Psoas muscle (tissue), 8 donors: Measurements from ENCODE around the gene JKAMP. TPM values are rescaled to one million over a fixed set of nuclear protein-coding genes. Genes with fewer than 3 reads are reported as not detected.

Experiments used
- ATAC-seq, 4 donors: fragments of 200-7000 bp; cut with Tn5 transposase; one replicate each; pipeline ENCODE4 v1.9.1; 2020; ENCODE audit warnings: moderate library complexity in 3 of 4, mild to moderate bottlenecking in 2 of 4
- DNase-seq, 2 donors: peaks; one replicate each; pipeline ENCODE4 v3.0.0-alpha.2; 2020
- H3K27ac ChIP-seq: fragments of 200-600 bp; one replicate; pipeline ENCODE4 v1.8.0; 2022
- H3K27me3 ChIP-seq, 3 donors: fragments of 200-600 bp in 1 of 3; one replicate each; pipeline versions ENCODE4 v1.6.1 to v1.8.0; 2013 to 2022; ENCODE audit warnings: low read length in 2 of 3, mild to moderate bottlenecking in 2 of 3, moderate library complexity in 1 of 3; ENCODE audit not compliant: insufficient read depth in 3 of 3
- H3K36me3 ChIP-seq, 2 donors: fragments of 200-600 bp in 1 of 2; one replicate each; pipeline versions ENCODE4 v1.6.1 to v1.8.0; 2013 to 2022; ENCODE audit warnings: low read depth in 1 of 2, mild to moderate bottlenecking in 1 of 2, moderate library complexity in 1 of 2; ENCODE audit not compliant: insufficient read depth in 1 of 2
- H3K4me1 ChIP-seq: fragments of 200-600 bp; one replicate; pipeline ENCODE4 v1.8.0; 2022
- H3K4me3 ChIP-seq: fragments of 200-600 bp; one replicate; pipeline ENCODE4 v1.8.0; 2022; ENCODE audit warnings: mild to moderate bottlenecking
- H3K9me3 ChIP-seq: fragments of 200-600 bp; one replicate; pipeline ENCODE4 v1.8.0; 2022
- CTCF ChIP-seq: fragments of 200-600 bp; IDR thresholded peaks from one replicate; pipeline ENCODE4 v1.8.0; 2022; ENCODE audit warnings: antibody characterized with exemption
- WGBS, 3 donors: extraction: QIAGEN DNeasy Blood & Tissue Kit; methylation state at CpG; one replicate each; pipeline versions ENCODE4 v1.1.6 to v1.1.7; 2013; 5-methylcytosine and 5-hydroxymethylcytosine counted together
- intact Hi-C, 2 donors: fragments of 100-400 bp; cut with DNase I; formaldehyde crosslinking; loops; one replicate each; pipeline versions ENCODE4 v1.11.0 to v1.14.2; 2022
- polyA plus RNA-seq, 3 donors: library from polyadenylated mRNA; stranded (reverse); fragments of 200-250 nt; gene quantifications; one replicate each; pipeline ENCODE4 v1.2.3, GENCODE V29; 2013
- total RNA-seq, 4 donors: library from RNA; stranded (reverse); fragmentation: NEBNext Ultra II Directional in 2 of 4; extraction: Animal tissue kit (Norgen Biotek cat#: 25700) in 2 of 4; gene quantifications; one replicate each; pipeline versions ENCODE4 v1.2.1 to v1.2.4, GENCODE V29; 2021 to 2023
- donor health status: healthy with polysubstance abuse.
- donor health status: DM: no; HTN: no; CAD: no; lungs with moderate emphysema.
- donor health status: Bipolar disorder and iron deficiency.
- donor health status: healthy.
- donor health status: DM: yes; HTN: yes; CAD: no.
- donor health status: DM: no; HTN: no; CAD: no.
- donor health status: DM: no; HTN: no; CAD: no.
- donor health status: DM: yes; HTN: yes; CAD: no.

Gene JKAMP
- total and polyA plus RNA-seq, 7 donors, result 11.6 to 38.5 (median 19.4) TPM

- DNase-seq, result no peak
- no peak overlapping the region for H3K27ac ChIP-seq
- WGBS, 3 donors, result 80 to 91% (median 89%) methylated on average over 3 of the region's 3 CpGs
- H3K27me3 ChIP-seq, result no peaks in the 10 kb centered on the region
- intact Hi-C loops, result loop anchor here (2.0 to 10.0 kb wide), 3 partner anchors 69 to 677 kb away; partner anchors contain the start of gene CCDC175 (in 2 of the 2)
- peaks cover 0 to 22% of the 10 kb centered on the region in 2 donors for H3K36me3 ChIP-seq
- no peaks in the 10 kb centered on the region for H3K9me3 ChIP-seq
- no peaks in the 10 kb centered on the region for H3K4me1 ChIP-seq
- peak in 1 of 4 donors; percentile 13 for ATAC-seq
- no peak overlapping the region for H3K4me3 ChIP-seq
- no peak for TF ChIP-seq CTCF
These were observed 23.4 kb downstream of the JKAMP start for GRCh38 chr14:59507752-59508103.

DNA sequence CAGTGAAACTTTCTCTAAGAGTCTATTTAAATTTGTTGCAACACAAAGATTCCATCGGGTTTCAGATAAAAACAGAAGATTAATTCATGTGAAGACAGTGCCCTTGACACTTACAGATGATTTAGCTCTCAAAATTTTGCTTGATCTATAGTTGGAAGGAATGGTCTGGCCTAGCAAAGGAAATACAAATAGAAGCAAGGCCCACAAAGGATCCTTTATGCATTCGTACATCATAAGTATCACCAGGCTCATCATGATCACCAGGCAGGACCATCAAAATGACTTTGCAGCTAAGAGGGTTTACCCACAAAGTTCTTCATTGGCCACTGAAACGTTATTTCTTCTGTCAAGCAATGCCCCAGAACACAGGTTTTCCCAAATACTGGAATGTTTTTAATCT, 24.8 kb downstream of the JKAMP start:
- no peak for TF ChIP-seq CTCF
- H3K4me3 ChIP-seq, result no peak overlapping the region
- peaks cover 0 to 13% of the 10 kb centered on the region in 2 donors for H3K36me3 ChIP-seq
- H3K27ac ChIP-seq, result no peak overlapping the region
- H3K27me3 ChIP-seq, result no peaks in the 10 kb centered on the region
- WGBS, 3 donors, result 81 to 90% (median 86%) methylated on average over 3 of the region's 3 CpGs
- H3K4me1 ChIP-seq, result no peaks in the 10 kb centered on the region
- DNase-seq, result no peak
- H3K9me3 ChIP-seq, result no peaks in the 10 kb centered on the region
- intact Hi-C loops, result loop anchor here (2.0 to 10.0 kb wide), 3 partner anchors 68 to 676 kb away; partner anchors contain the start of gene CCDC175 (in 2 of the 2)
- no peak for ATAC-seq

GRCh38 chr14:59510001-59510400, 25.7 kb downstream of the JKAMP start:
- no peak for TF ChIP-seq CTCF
- H3K27me3 ChIP-seq, result no peaks in the 10 kb centered on the region
- intact Hi-C loops, result no loop called here
- H3K4me1 ChIP-seq, result no peaks in the 10 kb centered on the region
- no peaks in the 10 kb centered on the region for H3K9me3 ChIP-seq
- H3K4me3 ChIP-seq, result no peak overlapping the region
- ATAC-seq (no peak), DNase-seq (no peak)
- WGBS, 3 donors, result 81 to 87% (median 85%) methylated on average over 2 of the region's 2 CpGs
- peaks cover 0 to 4% of the 10 kb centered on the region in 2 donors for H3K36me3 ChIP-seq
- H3K27ac ChIP-seq, result no peak overlapping the region

- DNase-seq (no peak), ATAC-seq (no peak)
- Histone ChIP-seq H3K4me3 (no peak overlapping the region), H3K36me3 (no peaks in the 10 kb centered on the region), H3K27me3 (no peaks in the 10 kb centered on the region), H3K9me3 (no peaks in the 10 kb centered on the region), H3K4me1 (no peaks in the 10 kb centered on the region), H3K27ac (no peak overlapping the region)
- intact Hi-C loops, result no loop called here
- 23 to 43% (median 36%) methylated on average over 3 of the region's 3 CpGs for WGBS, 3 donors
- no peak for TF ChIP-seq CTCF
These were observed 26.6 kb downstream of the JKAMP start for GRCh38 chr14:59510966-59511365.

- peak; percentile 25 for TF ChIP-seq CTCF
- intact Hi-C loops, result no loop called here
These were observed 27.7 kb downstream of the JKAMP start for GRCh38 chr14:59511916-59512575.

More at GRCh38 chr14:59511916-59512575, 27.7 kb downstream of the JKAMP start:
- no peak overlapping the region for H3K27ac ChIP-seq
- H3K27me3 ChIP-seq, result no peaks in the 10 kb centered on the region
- 58 to 69% (median 62%) methylated on average over 4 of the region's 4 CpGs for WGBS, 3 donors
- H3K36me3 ChIP-seq, result no peaks in the 10 kb centered on the region
- H3K4me1 ChIP-seq, result no peaks in the 10 kb centered on the region
- ATAC-seq (no peak), DNase-seq (no peak)
- H3K4me3 ChIP-seq, result no peak overlapping the region
- H3K9me3 ChIP-seq, result no peaks in the 10 kb centered on the region
